MCF 10A (cell line): ENCODE results near the gene SPPL3. TPM values are rescaled to one million over a fixed set of nuclear protein-coding genes. Genes with fewer than 3 reads are reported as not detected.

ENCODE experiments used
- BruUV-seq: library from RNA; stranded (reverse); fragments of 400-500 nt; replicated peaks from 2 replicates; lab custom pipeline; 2021; lab: Mats Ljungman, UMichigan
- CTCF ChIA-PET: fragments of 300-600 bp; sonication (Branson Sonifier 250); formaldehyde crosslinking; extraction: SDS; loops from one replicate; lab custom pipeline; 2021; ENCODE audit warnings: antibody characterized with exemption, inconsistent platforms; lab: Yijun Ruan, JAX
- POLR2A ChIA-PET: fragments of 300-600, 350-650 bp; sonication (Branson Sonifier 250); formaldehyde crosslinking; extraction: SDS; loops from one replicate; lab custom pipeline; 2020; ENCODE audit warnings: antibody characterized with exemption, inconsistent platforms; lab: Yijun Ruan, JAX
- DNase-seq: peaks from one replicate; pipeline ENCODE4 v3.0.0-alpha.2; 2018; ENCODE audit not compliant: unreplicated experiment
- H3K27ac Mint-ChIP-seq: one replicate; pipeline ENCODE4 v1.8.0; 2022; ENCODE audit warnings: mild to moderate bottlenecking, low read depth, mixed read lengths; ENCODE audit not compliant: unreplicated experiment
- H3K27me3 Mint-ChIP-seq: one replicate; pipeline ENCODE4 v1.8.0; 2022; ENCODE audit warnings: mixed read lengths; ENCODE audit not compliant: insufficient read depth, unreplicated experiment
- H3K36me3 Mint-ChIP-seq: one replicate; pipeline ENCODE4 v1.8.0; 2022; ENCODE audit warnings: mild to moderate bottlenecking, moderate library complexity, mixed read lengths; ENCODE audit not compliant: insufficient read depth, unreplicated experiment
- H3K4me1 Mint-ChIP-seq: one replicate; pipeline ENCODE4 v1.8.0; 2022; ENCODE audit warnings: mixed read lengths; ENCODE audit not compliant: insufficient read depth, unreplicated experiment
- H3K4me3 Mint-ChIP-seq: one replicate; pipeline ENCODE4 v1.8.0; 2022; ENCODE audit warnings: mild to moderate bottlenecking, moderate library complexity, mixed read lengths; ENCODE audit not compliant: unreplicated experiment
- H3K9me3 Mint-ChIP-seq: one replicate; pipeline ENCODE4 v1.8.0; 2022; ENCODE audit warnings: mixed read lengths; ENCODE audit not compliant: unreplicated experiment
- intact Hi-C: fragments of 100-400 bp; cut with micrococcal nuclease; formaldehyde crosslinking; loops from 2 replicates; pipeline ENCODE4 v1.14.1; 2022
- total RNA-seq: library from RNA; stranded (reverse); gene quantifications from 2 replicates; pipeline ENCODE4 v1.2.3, GENCODE V29; 2022
- TF ChIP-seq, protein P1 (sequence below): fragments of 200-600 bp; IDR thresholded peaks from one replicate; pipeline ENCODE4 v1.8.0; 2022; ENCODE audit warnings: antibody characterized with exemption, mild to moderate bottlenecking; ENCODE audit not compliant: unreplicated experiment

The SPPL3 gene
- total RNA-seq, 1 experiment from 2014 or later = 32.6 TPM

GRCh38 chr12:120831648-120832267 is 72.4 kb downstream of the SPPL3 start:
- TF ChIP-seq, protein P1, sequence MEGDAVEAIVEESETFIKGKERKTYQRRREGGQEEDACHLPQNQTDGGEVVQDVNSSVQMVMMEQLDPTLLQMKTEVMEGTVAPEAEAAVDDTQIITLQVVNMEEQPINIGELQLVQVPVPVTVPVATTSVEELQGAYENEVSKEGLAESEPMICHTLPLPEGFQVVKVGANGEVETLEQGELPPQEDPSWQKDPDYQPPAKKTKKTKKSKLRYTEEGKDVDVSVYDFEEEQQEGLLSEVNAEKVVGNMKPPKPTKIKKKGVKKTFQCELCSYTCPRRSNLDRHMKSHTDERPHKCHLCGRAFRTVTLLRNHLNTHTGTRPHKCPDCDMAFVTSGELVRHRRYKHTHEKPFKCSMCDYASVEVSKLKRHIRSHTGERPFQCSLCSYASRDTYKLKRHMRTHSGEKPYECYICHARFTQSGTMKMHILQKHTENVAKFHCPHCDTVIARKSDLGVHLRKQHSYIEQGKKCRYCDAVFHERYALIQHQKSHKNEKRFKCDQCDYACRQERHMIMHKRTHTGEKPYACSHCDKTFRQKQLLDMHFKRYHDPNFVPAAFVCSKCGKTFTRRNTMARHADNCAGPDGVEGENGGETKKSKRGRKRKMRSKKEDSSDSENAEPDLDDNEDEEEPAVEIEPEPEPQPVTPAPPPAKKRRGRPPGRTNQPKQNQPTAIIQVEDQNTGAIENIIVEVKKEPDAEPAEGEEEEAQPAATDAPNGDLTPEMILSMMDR = no peak
- Mint-ChIP-seq H3K36me3 (peaks cover 13% of the 10 kb centered on the region), H3K27me3 (no peaks in the 10 kb centered on the region), H3K9me3 (no peaks in the 10 kb centered on the region), H3K4me1 (peaks cover 16% of the 10 kb centered on the region), H3K4me3 (no peak overlapping the region), H3K27ac (no peak overlapping the region)
- BruUV-seq = no TSS peak
- CTCF ChIA-PET = interaction anchor here (0.7 kb wide), 1 partner anchor 44 kb away, joined by 3 read pairs; no protein-coding TSS in a partner anchor
- POLR2A ChIA-PET = interaction anchor here (0.5 to 0.8 kb wide), 2 partner anchors 41 to 73 kb away, joined by 3 to 4 read pairs; partner anchors contain the start of gene SPPL3
- DNase-seq = no peak
- intact Hi-C loops = no loop called here

- no TSS peak for BruUV-seq
- DNase-seq = no peak
- TF ChIP-seq, protein P1 = no peak
- Mint-ChIP-seq H3K9me3 (no peaks in the 10 kb centered on the region), H3K36me3 (peaks cover 13% of the 10 kb centered on the region), H3K27ac (no peak overlapping the region), H3K4me3 (no peak overlapping the region), H3K4me1 (peaks cover 16% of the 10 kb centered on the region), H3K27me3 (no peaks in the 10 kb centered on the region)
- intact Hi-C loops = no loop called here
- CTCF ChIA-PET = interaction anchor here (0.6 to 0.7 kb wide), 2 partner anchors 18 to 43 kb away, joined by 3 read pairs; no protein-coding TSS in a partner anchor
- POLR2A ChIA-PET = interaction anchor here (0.8 kb wide), 1 partner anchor 73 kb away, joined by 4 read pairs; the partner anchor contains the start of gene SPPL3
Measured at GRCh38 chr12:120830966-120831365, 73.2 kb downstream of the SPPL3 start.

DNA sequence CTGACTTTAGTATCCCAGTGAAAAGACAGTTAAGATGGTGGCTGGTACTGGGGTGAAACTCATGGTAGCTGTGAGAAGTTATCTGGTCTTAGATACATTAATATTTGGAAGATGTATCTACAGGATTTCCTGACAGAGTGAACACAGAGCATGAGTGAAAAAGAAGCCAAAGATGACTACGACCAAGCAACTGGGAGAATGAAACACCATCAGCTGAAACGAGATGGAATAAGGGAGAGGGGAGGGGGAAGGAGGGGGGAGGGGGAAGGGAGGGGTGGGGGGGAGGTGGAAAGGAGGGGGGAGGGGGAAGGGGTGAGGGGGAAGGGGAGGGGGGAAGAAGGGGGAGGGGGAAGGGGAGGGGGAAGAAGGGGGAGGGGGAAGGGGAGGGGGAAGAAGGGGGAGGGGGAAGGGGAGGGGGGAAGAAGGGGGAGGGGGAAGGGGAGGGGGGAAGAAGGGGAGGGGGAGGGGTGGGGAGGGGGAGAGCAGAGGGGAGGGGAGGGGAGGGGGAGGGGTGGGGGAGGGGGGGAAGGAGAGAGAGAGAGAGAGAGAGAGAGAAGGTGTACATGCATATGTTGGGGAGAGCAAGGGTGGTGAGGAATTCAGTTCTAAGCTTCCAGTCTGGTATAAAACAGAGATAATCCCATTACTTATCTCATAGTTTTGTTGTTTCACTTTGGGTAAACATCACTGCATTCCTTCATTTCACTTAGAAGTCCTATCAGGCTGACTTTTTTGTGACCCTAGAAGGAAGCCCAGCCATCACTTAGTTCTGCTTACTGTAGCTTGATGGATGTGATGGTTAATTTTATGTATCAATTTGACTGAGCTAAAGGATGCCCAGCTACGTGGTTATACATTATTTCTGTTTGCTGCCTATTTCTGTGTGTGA is 73.9 kb downstream of the SPPL3 start:
- intact Hi-C loops = no loop called here
- peaks cover 13% of the 10 kb centered on the region for H3K36me3 Mint-ChIP-seq
- no peaks in the 10 kb centered on the region for H3K27me3 Mint-ChIP-seq
- DNase-seq = no peak
- peaks cover 15% of the 10 kb centered on the region for H3K4me1 Mint-ChIP-seq
- H3K9me3 Mint-ChIP-seq = no peaks in the 10 kb centered on the region
- BruUV-seq = no TSS peak
- H3K27ac Mint-ChIP-seq = no peak overlapping the region
- ChIA-PET POLR2A (interaction anchor here (0.8 kb wide), 2 partner anchors 12 to 74 kb away, joined by 3 to 4 read pairs; partner anchors contain the start of gene SPPL3), CTCF (interaction anchor here (0.6 to 1.0 kb wide), 2 partner anchors 19 to 473 kb away, joined by 3 read pairs; no protein-coding TSS in a partner anchor)
- H3K4me3 Mint-ChIP-seq = no peak overlapping the region
- TF ChIP-seq, protein P1 = no peak

- ChIA-PET POLR2A (no interaction called here), CTCF (interaction anchor here (1.1 to 1.2 kb wide), 2 partner anchors 146 to 179 kb away, joined by 4 to 5 read pairs; no protein-coding TSS in a partner anchor)
- Mint-ChIP-seq H3K4me3 (no peak overlapping the region), H3K27ac (no peak overlapping the region), H3K9me3 (no peaks in the 10 kb centered on the region), H3K27me3 (no peaks in the 10 kb centered on the region), H3K4me1 (peaks cover 15% of the 10 kb centered on the region), H3K36me3 (peaks cover 9% of the 10 kb centered on the region)
- intact Hi-C loops = no loop called here
- DNase-seq = no peak
- no TSS peak for BruUV-seq
- TF ChIP-seq, protein P1 = no peak
Measured at GRCh38 chr12:120826335-120826734, 77.8 kb downstream of the SPPL3 start.
